ENCODE data around the gene VWA3A.
"Not testable (repeated sequence)": the region's sequence is repeated elsewhere in the genome, so short reads cannot be mapped to it uniquely, and the experiment has no call there.

The VWA3A gene

DNA sequence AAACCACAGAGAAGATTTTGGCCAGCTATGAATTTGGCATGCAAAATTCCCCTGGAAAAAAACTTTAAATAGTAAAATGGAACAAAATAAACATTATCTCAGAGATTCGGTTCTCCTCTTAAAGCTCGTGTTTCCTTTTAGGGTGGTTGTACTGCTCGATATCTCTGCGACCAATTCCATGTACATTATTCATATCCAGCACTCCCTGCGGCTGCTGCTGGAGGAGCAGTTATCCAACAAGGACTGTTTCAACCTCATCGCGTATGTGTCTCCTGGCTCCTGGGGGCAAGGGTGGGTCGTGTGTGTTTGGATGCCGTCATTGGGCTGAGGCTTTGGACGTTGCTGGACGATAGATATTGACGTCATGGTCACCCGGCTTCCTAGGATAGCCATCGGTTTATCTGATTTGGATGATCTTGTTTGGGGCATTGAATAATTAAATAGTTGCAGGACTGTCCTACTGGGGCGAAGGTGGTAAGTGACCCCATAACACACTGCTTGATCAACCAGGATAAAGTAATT lies 33.8 kb downstream of the VWA3A start:
- no peak overlapping the region for H3K27ac ChIP-seq
- TF ChIP-seq CTCF (conservative IDR thresholded peaks at IDR 0.05): no peak

GRCh38 chr16:22128537-22128936 lies 36.2 kb downstream of the VWA3A start:
- H3K27ac ChIP-seq: not testable (repeated sequence)

- TF ChIP-seq CTCF (conservative IDR thresholded peaks at IDR 0.05): no peak
- no peak overlapping the region for H3K27ac ChIP-seq
Measured at GRCh38 chr16:22130528-22130927, 38.2 kb downstream of the VWA3A start.

- no peak for TF ChIP-seq CTCF (conservative IDR thresholded peaks at IDR 0.05)
- H3K27ac ChIP-seq: no peak overlapping the region
Measured at GRCh38 chr16:22132801-22133200, 40.5 kb downstream of the VWA3A start.

DNA sequence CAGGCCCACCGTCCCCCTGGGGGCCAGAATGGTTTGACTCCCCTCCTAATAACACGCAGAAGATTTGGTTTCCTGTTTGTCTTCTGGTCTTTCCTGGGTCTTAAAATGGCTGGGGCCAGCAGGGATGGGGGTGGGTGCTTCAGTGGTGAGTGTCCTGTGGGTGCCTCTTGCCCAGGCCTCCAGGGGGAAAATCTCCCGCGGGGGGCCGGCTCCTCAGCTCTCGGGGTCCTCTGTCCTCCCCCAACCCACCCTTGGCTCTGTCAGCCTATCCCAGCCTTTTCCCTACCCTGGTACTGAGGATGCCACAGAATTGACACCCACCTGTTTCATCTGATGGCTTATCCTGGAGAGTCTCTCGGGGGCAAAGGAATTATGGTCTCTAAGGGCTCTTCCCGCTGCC lies 46.1 kb downstream of the VWA3A start:
- no peak for TF ChIP-seq CTCF (conservative IDR thresholded peaks at IDR 0.05)
- no peak overlapping the region for H3K27ac ChIP-seq

DNA sequence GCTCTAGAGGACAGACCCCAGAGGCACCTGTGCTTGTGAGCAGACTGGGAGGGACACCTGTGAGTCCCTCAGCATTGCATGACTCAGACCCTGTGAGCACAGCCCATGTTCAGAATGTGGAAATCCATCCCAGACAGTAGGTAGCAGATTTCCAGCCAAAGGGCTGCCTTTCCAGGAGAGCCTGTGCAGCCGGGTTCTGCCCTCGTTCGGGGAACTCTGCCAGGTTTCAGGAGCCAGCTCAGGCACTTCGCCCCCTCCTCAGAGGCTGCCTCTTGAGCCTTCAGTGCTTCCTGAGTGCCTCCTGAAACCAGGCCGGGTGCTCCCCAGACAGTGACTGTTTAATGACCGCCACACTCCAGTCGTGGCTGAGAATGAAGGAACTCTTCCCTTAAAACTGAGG lies 46.7 kb downstream of the VWA3A start:
- no peak for TF ChIP-seq CTCF (conservative IDR thresholded peaks at IDR 0.05)
- H3K27ac ChIP-seq: no peak overlapping the region

DNA sequence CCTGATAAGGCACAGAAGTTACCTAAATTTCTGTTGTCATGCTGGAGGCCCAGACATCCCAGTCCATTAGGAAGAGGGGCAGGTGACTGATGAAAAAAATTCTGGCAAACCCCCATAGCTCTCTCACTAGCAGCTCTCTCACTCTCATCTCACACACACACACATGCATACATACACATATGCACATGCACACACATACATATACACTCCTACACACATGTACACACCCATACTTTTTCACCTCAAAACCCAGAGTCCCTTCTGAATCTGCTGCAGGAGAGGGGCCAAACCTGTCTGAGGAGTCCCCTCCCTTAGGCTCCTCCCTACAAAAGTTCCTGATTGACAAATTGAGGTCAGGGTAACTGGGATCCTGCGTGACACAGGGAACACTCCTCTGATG lies 47.4 kb downstream of the VWA3A start:
- H3K27ac ChIP-seq: no peak overlapping the region
- no peak for TF ChIP-seq CTCF (conservative IDR thresholded peaks at IDR 0.05)

DNA sequence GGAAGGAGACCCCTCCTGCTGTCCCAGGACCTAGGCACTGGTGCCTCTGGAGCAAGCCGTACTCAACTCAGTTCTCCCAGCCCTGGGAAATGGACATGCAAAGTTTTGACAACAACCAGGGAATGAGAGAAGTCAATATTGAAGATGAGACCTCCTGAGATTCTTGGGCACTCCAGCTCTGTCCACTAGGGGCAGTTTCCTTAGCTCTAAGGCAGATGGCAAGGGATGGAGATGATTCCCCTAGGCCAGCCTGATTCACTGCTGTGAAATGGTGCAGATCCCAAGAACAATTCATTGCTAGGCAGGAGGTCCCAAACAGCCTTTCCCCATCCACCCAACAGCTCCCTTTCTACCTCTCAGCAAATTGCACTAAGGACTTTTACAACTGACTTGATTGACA lies 49.4 kb downstream of the VWA3A start:
- H3K27ac ChIP-seq: no peak overlapping the region
- TF ChIP-seq CTCF (conservative IDR thresholded peaks at IDR 0.05): peak; percentile 37; the same call in 1 of the 2 replicates
